ENCODE data around the gene CHRNA4. TPM values are rescaled to one million over a fixed set of nuclear protein-coding genes. Genes with fewer than 3 reads are reported as not detected.

Gene CHRNA4
- polyA plus RNA-seq, 1 of the 3 experiments (the other 2 are of a cell fraction) = not detected

GRCh38 chr20:63313349-63314014 is 47.7 kb downstream of the CHRNA4 start:
- TF ChIP-seq RFX5 (IDR thresholded peaks at IDR 0.05; ENCODE audit: low read length) (no peak), SIN3A (IDR thresholded peaks at IDR 0.05; ENCODE audit: borderline replicate concordance, low read depth, low read length) (no peak), TEAD4 (IDR thresholded peaks at IDR 0.05; ENCODE audit: borderline replicate concordance, insufficient read depth) (no peak), USF2 (IDR thresholded peaks at IDR 0.05; ENCODE audit: borderline replicate concordance, low read depth, low read length) (no peak), NFIC (IDR thresholded peaks at IDR 0.05; ENCODE audit: borderline replicate concordance) (no peak), MEF2A (IDR thresholded peaks at IDR 0.05; ENCODE audit: borderline replicate concordance, low read depth) (no peak), YY1 (IDR thresholded peaks at IDR 0.05; ENCODE audit: low read depth) (no peak), USF1 (IDR thresholded peaks at IDR 0.05; ENCODE audit: borderline replicate concordance, low read depth) (no peak), IRF3 (IDR thresholded peaks at IDR 0.05; ENCODE audit: low read depth, low read length) (no peak), TAF1 (IDR thresholded peaks at IDR 0.05; ENCODE audit: borderline replicate concordance, low read depth, low read length) (no peak), EZH2phosphoT487 (IDR thresholded peaks at IDR 0.05; ENCODE audit: borderline replicate concordance, low read depth) (no peak), MAX (IDR thresholded peaks at IDR 0.05; ENCODE audit: low read depth) (no peak), CHD2 (IDR thresholded peaks at IDR 0.05; ENCODE audit: low read length, partially characterized antibody) (no peak), SMC3 (IDR thresholded peaks at IDR 0.05; ENCODE audit: low read depth, low read length) (no peak), RXRA (IDR thresholded peaks at IDR 0.05; ENCODE audit: borderline replicate concordance, low read depth) (no peak), FOXJ3 (CRISPR knock-in tag; IDR thresholded peaks at IDR 0.05) (no peak)
- TF ChIP-seq, protein P1, sequence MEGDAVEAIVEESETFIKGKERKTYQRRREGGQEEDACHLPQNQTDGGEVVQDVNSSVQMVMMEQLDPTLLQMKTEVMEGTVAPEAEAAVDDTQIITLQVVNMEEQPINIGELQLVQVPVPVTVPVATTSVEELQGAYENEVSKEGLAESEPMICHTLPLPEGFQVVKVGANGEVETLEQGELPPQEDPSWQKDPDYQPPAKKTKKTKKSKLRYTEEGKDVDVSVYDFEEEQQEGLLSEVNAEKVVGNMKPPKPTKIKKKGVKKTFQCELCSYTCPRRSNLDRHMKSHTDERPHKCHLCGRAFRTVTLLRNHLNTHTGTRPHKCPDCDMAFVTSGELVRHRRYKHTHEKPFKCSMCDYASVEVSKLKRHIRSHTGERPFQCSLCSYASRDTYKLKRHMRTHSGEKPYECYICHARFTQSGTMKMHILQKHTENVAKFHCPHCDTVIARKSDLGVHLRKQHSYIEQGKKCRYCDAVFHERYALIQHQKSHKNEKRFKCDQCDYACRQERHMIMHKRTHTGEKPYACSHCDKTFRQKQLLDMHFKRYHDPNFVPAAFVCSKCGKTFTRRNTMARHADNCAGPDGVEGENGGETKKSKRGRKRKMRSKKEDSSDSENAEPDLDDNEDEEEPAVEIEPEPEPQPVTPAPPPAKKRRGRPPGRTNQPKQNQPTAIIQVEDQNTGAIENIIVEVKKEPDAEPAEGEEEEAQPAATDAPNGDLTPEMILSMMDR (IDR thresholded peaks at IDR 0.05) = no peak
- TF ChIP-seq, protein P2, sequence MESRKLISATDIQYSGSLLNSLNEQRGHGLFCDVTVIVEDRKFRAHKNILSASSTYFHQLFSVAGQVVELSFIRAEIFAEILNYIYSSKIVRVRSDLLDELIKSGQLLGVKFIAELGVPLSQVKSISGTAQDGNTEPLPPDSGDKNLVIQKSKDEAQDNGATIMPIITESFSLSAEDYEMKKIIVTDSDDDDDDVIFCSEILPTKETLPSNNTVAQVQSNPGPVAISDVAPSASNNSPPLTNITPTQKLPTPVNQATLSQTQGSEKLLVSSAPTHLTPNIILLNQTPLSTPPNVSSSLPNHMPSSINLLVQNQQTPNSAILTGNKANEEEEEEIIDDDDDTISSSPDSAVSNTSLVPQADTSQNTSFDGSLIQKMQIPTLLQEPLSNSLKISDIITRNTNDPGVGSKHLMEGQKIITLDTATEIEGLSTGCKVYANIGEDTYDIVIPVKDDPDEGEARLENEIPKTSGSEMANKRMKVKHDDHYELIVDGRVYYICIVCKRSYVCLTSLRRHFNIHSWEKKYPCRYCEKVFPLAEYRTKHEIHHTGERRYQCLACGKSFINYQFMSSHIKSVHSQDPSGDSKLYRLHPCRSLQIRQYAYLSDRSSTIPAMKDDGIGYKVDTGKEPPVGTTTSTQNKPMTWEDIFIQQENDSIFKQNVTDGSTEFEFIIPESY (IDR thresholded peaks at IDR 0.05; ENCODE audit: borderline replicate concordance, low read depth) = no peak
- no peak overlapping the region for H3K27ac ChIP-seq (ENCODE audit: low read depth in 2 of 2, low read length in 1 of 2)
- ChIA-PET CTCF (interaction anchor here (10.4 kb wide), 1 partner anchor 68 kb away, joined by 460 read pairs; no protein-coding TSS in a partner anchor), POLR2A (no interaction called here)
- H2AFZ ChIP-seq (ENCODE audit: low read depth) = no peak overlapping the region
- no peaks in the 10 kb centered on the region for H3F3A ChIP-seq (replicated peaks; ENCODE audit: insufficient read depth)
- no peak for DNase-seq
- WGBS (ENCODE audit: low lambda C conversion rate) = 65% methylated on average over 12 of the region's 25 CpGs
- H3K9me3 ChIP-seq = no peaks in the 10 kb centered on the region
- no peak overlapping the region for H3K9ac ChIP-seq
- H3K4me1 ChIP-seq (ENCODE audit: control insufficient read depth in 1 of 2, insufficient read depth in 2 of 2, low read depth in 1 of 2, low read length in 1 of 2) = peaks cover 0 to 5% of the 10 kb centered on the region in 2 experiments; a peak in 1 of 4 replicates
- no peak overlapping the region for H3K4me3 ChIP-seq (ENCODE audit: low read depth in 2 of 2, low read length in 1 of 2)
- no peak overlapping the region for H3K4me2 ChIP-seq
- H3K79me2 ChIP-seq (ENCODE audit: insufficient read depth) = no peaks in the 10 kb centered on the region
- no peaks in the 10 kb centered on the region for H4K20me1 ChIP-seq (ENCODE audit: insufficient read depth)
- H3K9me2 ChIP-seq = no peaks in the 10 kb centered on the region
- no peaks in the 10 kb centered on the region for H3K36me3 ChIP-seq (replicated peaks in 1 of 2; ENCODE audit: control insufficient read depth in 1 of 2, insufficient read depth in 2 of 2, low read length in 1 of 2)
- H3K27me3 ChIP-seq (ENCODE audit: insufficient read depth) = no peaks in the 10 kb centered on the region

All from SK-N-SH (cell line).